GM12873 (cell line): ENCODE data around the gene CCNF.

Experiments used
- CTCF ChIP-seq: IDR thresholded peaks from 2 replicates; pipeline ENCODE4 v1.5.1; 2012; ENCODE audit warnings: low read depth, mild to moderate bottlenecking, moderate library complexity, low read length, control low read depth; ENCODE audit not compliant: insufficient read depth; ENCODE audit errors: missing control alignments

Gene CCNF

GRCh38 chr16:2496223-2497115 is 67.2 kb downstream of the CCNF start:
- no peak for TF ChIP-seq CTCF

GRCh38 chr16:2497116-2497630 is 67.9 kb downstream of the CCNF start:
- TF ChIP-seq CTCF, result no peak

GRCh38 chr16:2497695-2498484 is 68.6 kb downstream of the CCNF start:
- no peak for TF ChIP-seq CTCF

- TF ChIP-seq CTCF, result no peak
Observed at GRCh38 chr16:2498531-2499253, 69.4 kb downstream of the CCNF start.

- TF ChIP-seq CTCF, result no peak
Observed at GRCh38 chr16:2499454-2499853, 70.2 kb downstream of the CCNF start.

GRCh38 chr16:2499890-2500429 is 70.7 kb downstream of the CCNF start:
- TF ChIP-seq CTCF, result no peak
